ENCODE results near the gene COL23A1. TPM values are rescaled to one million over a fixed set of nuclear protein-coding genes. Genes with fewer than 3 reads are reported as not detected.

Gene COL23A1
- total RNA-seq, 2 experiments from 2014 or later: 0.21 to 0.22 TPM

DNA sequence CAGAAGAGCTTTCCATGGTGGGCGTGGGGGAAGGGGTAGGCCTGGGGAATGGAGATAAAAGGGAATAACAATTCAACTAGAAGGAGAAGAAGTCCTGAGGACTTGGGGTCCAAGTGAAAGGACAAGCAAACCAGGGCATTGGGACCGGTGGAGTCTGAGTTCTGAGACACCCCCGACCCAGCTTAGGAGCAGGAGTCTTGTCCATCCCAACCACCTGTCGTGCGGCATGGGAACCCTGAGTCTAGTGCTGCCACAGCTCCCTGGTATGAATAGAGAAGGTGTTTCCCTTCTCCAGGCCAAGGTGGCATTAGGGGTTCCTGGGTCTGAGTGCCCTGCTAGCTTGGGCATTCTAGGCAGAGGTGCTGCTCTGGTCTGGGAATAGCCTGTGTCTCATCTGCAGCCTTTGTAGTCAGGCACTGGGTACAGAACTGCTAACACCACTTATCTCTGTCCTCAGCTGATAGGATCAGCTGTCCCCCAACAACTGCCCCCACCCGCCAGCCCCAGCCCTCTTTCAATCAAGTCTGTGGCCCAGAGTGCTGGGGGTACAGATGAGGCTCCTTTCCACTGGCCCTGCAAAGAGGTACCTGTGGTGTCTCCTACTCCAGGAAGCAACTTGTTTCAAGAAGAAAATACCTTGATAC lies 375.9 kb downstream of the COL23A1 start:
- Mint-ChIP-seq H3K4me1 (peaks cover 29% of the 10 kb centered on the region), H3K27me3 (peaks cover 9% of the 10 kb centered on the region), H3K36me3 (peaks cover 44% of the 10 kb centered on the region), H3K27ac (peak overlapping the region; percentile 67), H3K4me3 (no peak overlapping the region), H3K9me3 (no peaks in the 10 kb centered on the region)
- no peak for DNase-seq

- Mint-ChIP-seq H3K4me1 (peaks cover 33% of the 10 kb centered on the region), H3K27me3 (peaks cover 9% of the 10 kb centered on the region), H3K27ac (peak overlapping the region; percentile 67), H3K4me3 (no peak overlapping the region), H3K36me3 (peaks cover 48% of the 10 kb centered on the region), H3K9me3 (no peaks in the 10 kb centered on the region)
- no peak for DNase-seq
Observed at GRCh38 chr5:178213748-178214151, 376.4 kb downstream of the COL23A1 start.

GRCh38 chr5:178213003-178213461 lies 377.2 kb downstream of the COL23A1 start:
- Mint-ChIP-seq H3K27me3 (peaks cover 9% of the 10 kb centered on the region), H3K9me3 (no peaks in the 10 kb centered on the region), H3K4me3 (no peak overlapping the region), H3K36me3 (peaks cover 47% of the 10 kb centered on the region), H3K27ac (peak overlapping the region; percentile 48), H3K4me1 (peaks cover 36% of the 10 kb centered on the region)
- no peak for DNase-seq

- DNase-seq: no peak
- peaks cover 9% of the 10 kb centered on the region for H3K27me3 Mint-ChIP-seq
- no peak overlapping the region for H3K4me3 Mint-ChIP-seq
- peak overlapping the region; percentile 48 for H3K27ac Mint-ChIP-seq
- no peaks in the 10 kb centered on the region for H3K9me3 Mint-ChIP-seq
- peaks cover 50% of the 10 kb centered on the region for H3K36me3 Mint-ChIP-seq
- peaks cover 42% of the 10 kb centered on the region for H3K4me1 Mint-ChIP-seq
Observed at GRCh38 chr5:178212241-178213002, 377.8 kb downstream of the COL23A1 start.

GRCh38 chr5:178211095-178212048 lies 378.8 kb downstream of the COL23A1 start:
- Mint-ChIP-seq H3K4me1 (peaks cover 52% of the 10 kb centered on the region), H3K27me3 (peaks cover 9% of the 10 kb centered on the region), H3K36me3 (peaks cover 59% of the 10 kb centered on the region), H3K4me3 (peak overlapping the region; percentile 53), H3K9me3 (no peaks in the 10 kb centered on the region), H3K27ac (peak overlapping the region; percentile 48)
- no peak for DNase-seq

DNA sequence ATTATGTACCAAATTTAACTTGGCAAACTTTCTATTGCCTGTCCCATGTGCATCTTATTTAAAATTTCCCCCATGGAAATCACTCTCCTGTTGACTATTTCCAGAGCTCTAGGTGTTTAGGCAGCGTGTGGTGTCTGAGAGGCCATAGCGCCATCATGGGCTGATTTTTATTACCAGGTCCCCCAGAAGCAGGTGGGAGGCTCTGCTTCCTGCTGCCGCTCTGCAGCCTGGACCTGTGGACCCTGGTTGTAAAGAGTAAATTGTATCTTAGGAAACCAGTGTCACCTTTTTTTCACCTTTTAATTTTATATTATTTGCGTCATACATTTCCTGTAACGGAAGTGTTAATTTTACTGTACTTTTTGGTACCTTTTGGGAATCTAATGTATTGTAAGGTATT lies 379.5 kb downstream of the COL23A1 start:
- peaks cover 54% of the 10 kb centered on the region for H3K4me1 Mint-ChIP-seq
- H3K9me3 Mint-ChIP-seq: no peaks in the 10 kb centered on the region
- H3K36me3 Mint-ChIP-seq: peaks cover 61% of the 10 kb centered on the region
- no peak overlapping the region for H3K4me3 Mint-ChIP-seq
- no peak for DNase-seq
- H3K27me3 Mint-ChIP-seq: peaks cover 9% of the 10 kb centered on the region
- H3K27ac Mint-ChIP-seq: peak overlapping the region; percentile 54

- peak overlapping the region; percentile 4 for H3K4me3 Mint-ChIP-seq
- H3K36me3 Mint-ChIP-seq: peaks cover 66% of the 10 kb centered on the region
- peaks cover 55% of the 10 kb centered on the region for H3K4me1 Mint-ChIP-seq
- H3K9me3 Mint-ChIP-seq: no peaks in the 10 kb centered on the region
- peaks cover 9% of the 10 kb centered on the region for H3K27me3 Mint-ChIP-seq
- DNase-seq: no peak
- H3K27ac Mint-ChIP-seq: peak overlapping the region; percentile 54
Observed at GRCh38 chr5:178210073-178210535, 380.1 kb downstream of the COL23A1 start.

GRCh38 chr5:178209334-178210072 lies 380.7 kb downstream of the COL23A1 start:
- H3K9me3 Mint-ChIP-seq: no peaks in the 10 kb centered on the region
- no peak for DNase-seq
- H3K4me1 Mint-ChIP-seq: peaks cover 55% of the 10 kb centered on the region
- peaks cover 5% of the 10 kb centered on the region for H3K27me3 Mint-ChIP-seq
- H3K4me3 Mint-ChIP-seq: peak overlapping the region; percentile 25
- H3K27ac Mint-ChIP-seq: peak overlapping the region; percentile 54
- peaks cover 66% of the 10 kb centered on the region for H3K36me3 Mint-ChIP-seq

- H3K9me3 Mint-ChIP-seq: peaks cover 2% of the 10 kb centered on the region
- no peak for DNase-seq
- H3K4me3 Mint-ChIP-seq: no peak overlapping the region
- H3K4me1 Mint-ChIP-seq: peaks cover 56% of the 10 kb centered on the region
- peak overlapping the region; percentile 54 for H3K27ac Mint-ChIP-seq
- H3K27me3 Mint-ChIP-seq: peaks cover 4% of the 10 kb centered on the region
- peaks cover 66% of the 10 kb centered on the region for H3K36me3 Mint-ChIP-seq
Observed at GRCh38 chr5:178208540-178209227, 381.5 kb downstream of the COL23A1 start.

DNA sequence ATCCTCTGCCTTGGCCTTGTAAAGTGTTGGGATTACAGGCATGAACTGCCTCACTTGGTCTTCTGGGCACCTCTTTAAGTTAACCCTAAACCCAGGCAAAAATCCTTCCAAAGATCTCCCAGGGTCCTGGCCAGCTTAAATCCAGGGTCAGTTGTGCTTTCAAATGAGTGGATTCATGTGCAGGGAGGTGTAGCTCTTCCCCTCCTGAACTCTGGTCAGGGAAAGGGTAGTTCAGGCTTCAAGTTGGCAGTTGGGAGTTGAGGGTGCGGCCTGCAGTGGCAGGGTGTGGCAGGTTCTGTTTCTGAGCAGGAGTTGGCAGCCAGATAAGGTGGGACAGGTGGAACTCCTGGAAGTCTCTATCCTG lies 382.3 kb downstream of the COL23A1 start:
- H3K27ac Mint-ChIP-seq: peak overlapping the region; percentile 59
- peaks cover 62% of the 10 kb centered on the region for H3K36me3 Mint-ChIP-seq
- DNase-seq: no peak
- H3K27me3 Mint-ChIP-seq: peaks cover 4% of the 10 kb centered on the region
- peaks cover 2% of the 10 kb centered on the region for H3K9me3 Mint-ChIP-seq
- H3K4me3 Mint-ChIP-seq: peak overlapping the region; percentile 91
- peaks cover 52% of the 10 kb centered on the region for H3K4me1 Mint-ChIP-seq

GRCh38 chr5:178207183-178207916 lies 382.8 kb downstream of the COL23A1 start:
- peak overlapping the region; percentile 91 for H3K4me3 Mint-ChIP-seq
- peaks cover 4% of the 10 kb centered on the region for H3K27me3 Mint-ChIP-seq
- H3K36me3 Mint-ChIP-seq: peaks cover 62% of the 10 kb centered on the region
- DNase-seq: no peak
- peaks cover 52% of the 10 kb centered on the region for H3K4me1 Mint-ChIP-seq
- H3K9me3 Mint-ChIP-seq: peaks cover 2% of the 10 kb centered on the region
- peak overlapping the region; percentile 59 for H3K27ac Mint-ChIP-seq

GRCh38 chr5:178206166-178207101 lies 383.8 kb downstream of the COL23A1 start:
- Mint-ChIP-seq H3K27me3 (peaks cover 4% of the 10 kb centered on the region), H3K27ac (peak overlapping the region; percentile 84), H3K36me3 (peaks cover 56% of the 10 kb centered on the region), H3K4me1 (peaks cover 56% of the 10 kb centered on the region), H3K4me3 (peak overlapping the region; percentile 91), H3K9me3 (peaks cover 2% of the 10 kb centered on the region)
- DNase-seq: no peak

All from activated naive CD8-positive, alpha-beta T cell treated with anti-CD3 and anti-CD28 coated beads for 36 hours (primary cell).